GM23248 (cell line): ENCODE data around the gene TRPC4. TPM values are rescaled to one million over a fixed set of nuclear protein-coding genes. Genes with fewer than 3 reads are reported as not detected.

Source experiments
- DNase-seq: peaks from one replicate; pipeline ENCODE4 v3.0.0-alpha.2; 2015
- H2AFZ ChIP-seq: fragments of 200-600 bp; sonication (generic); 2 replicates; pipeline ENCODE4 v1.6.1; 2016; ENCODE audit warnings: antibody characterized with exemption
- H3F3A ChIP-seq: fragments of 200-600 bp; sonication (generic); 2 replicates; pipeline ENCODE4 v1.6.1; 2016; ENCODE audit warnings: mild to moderate bottlenecking, antibody characterized with exemption, mixed run types; ENCODE audit not compliant: insufficient read depth
- H3K27ac ChIP-seq: fragments of 200-600 bp; sonication (generic); 2 replicates; pipeline ENCODE4 v1.5.1; 2016; ENCODE audit warnings: mild to moderate bottlenecking
- H3K27me3 ChIP-seq: fragments of 200-600 bp; sonication (generic); replicated peaks from 2 replicates; pipeline ENCODE4 v1.6.1; 2016; ENCODE audit warnings: mild to moderate bottlenecking; ENCODE audit not compliant: insufficient read depth
- H3K36me3 ChIP-seq: fragments of 200-600 bp; sonication (generic); 2 replicates; pipeline ENCODE4 v1.6.1; 2016; ENCODE audit warnings: low read depth, mild to moderate bottlenecking
- H3K4me1 ChIP-seq: fragments of 200-600 bp; sonication (generic); 2 replicates; pipeline ENCODE4 v1.6.1; 2016; ENCODE audit warnings: mild to moderate bottlenecking; ENCODE audit not compliant: insufficient read depth
- H3K4me2 ChIP-seq: fragments of 200-600 bp; sonication (generic); one replicate; pipeline ENCODE4 v1.6.1; 2016; ENCODE audit warnings: mild to moderate bottlenecking; ENCODE audit not compliant: unreplicated experiment
- H3K4me3 ChIP-seq: fragments of 200-600 bp; sonication (generic); 2 replicates; pipeline ENCODE4 v1.5.1; 2016; ENCODE audit warnings: mild to moderate bottlenecking
- H3K79me2 ChIP-seq: fragments of 200-600 bp; sonication (generic); 2 replicates; pipeline ENCODE4 v1.6.1; 2016; ENCODE audit warnings: mild to moderate bottlenecking; ENCODE audit not compliant: insufficient read depth
- H3K9ac ChIP-seq: fragments of 200-600 bp; sonication (generic); 2 replicates; pipeline ENCODE4 v1.6.1; 2016; ENCODE audit warnings: mild to moderate bottlenecking
- H3K9me2 ChIP-seq: fragments of 200-600 bp; sonication (generic); 2 replicates; pipeline ENCODE4 v1.6.1; 2016; ENCODE audit warnings: mixed run types, mild to moderate bottlenecking, moderate library complexity; ENCODE audit not compliant: insufficient read depth
- H3K9me3 ChIP-seq: fragments of 200-600 bp; sonication (generic); one replicate; pipeline ENCODE4 v1.6.1; 2017; ENCODE audit warnings: low read depth
- H4K20me1 ChIP-seq: fragments of 200-600 bp; sonication (generic); 2 replicates; pipeline ENCODE4 v1.6.0; 2016; ENCODE audit not compliant: insufficient read depth
- EZH2 ChIP-seq: fragments of 200-600 bp; sonication (generic); IDR thresholded peaks from 2 replicates; pipeline ENCODE4 v1.6.1; 2018; ENCODE audit warnings: antibody characterized with exemption, mild to moderate bottlenecking; ENCODE audit not compliant: insufficient read depth, poor library complexity, severe bottlenecking
- EZH2phosphoT487 ChIP-seq: fragments of 200-600 bp; sonication (generic); IDR thresholded peaks from 2 replicates; pipeline ENCODE4 v1.6.1; 2018; ENCODE audit warnings: antibody characterized with exemption, moderate library complexity, mild to moderate bottlenecking, low read depth; ENCODE audit not compliant: insufficient read depth
- WGBS, 2 experiments: methylation state at CpG; one replicate each; pipeline ENCODE4 v1.1.6; 2015 to 2017; ENCODE audit warnings: low lambda C conversion rate in 2 of 2, low coverage in 1 of 2; ENCODE audit errors: missing lambda C conversion rate in 2 of 2; 5-methylcytosine and 5-hydroxymethylcytosine counted together
- in situ Hi-C: fragments of 300-500 bp; cut with MboI; formaldehyde crosslinking; loops from 2 replicates; pipeline ENCODE4 v1.15.0; 2020
- polyA plus RNA-seq: library from polyadenylated mRNA; unstranded; fragments of >200 nt; fragmentation: Nextera tagmentation; extraction: Ambion mirVana; gene quantifications from 2 replicates; pipeline ENCODE4 v1.2.1, GENCODE V29; 2016
- total RNA-seq: library from RNA; depleted of rRNA; stranded (reverse); fragments of >200 nt; shearing (Covaris generic); gene quantifications from 2 replicates; pipeline ENCODE4 v1.2.3, GENCODE V29; 2014

Gene TRPC4
- total and polyA plus RNA-seq, 2 experiments from 2014 or later = 6.7 to 10.5 TPM

GRCh38 chr13:37795326-37795725 lies 74.2 kb downstream of the TRPC4 start:
- Histone ChIP-seq H3F3A (peaks cover 8% of the 10 kb centered on the region; the same call in 1 of the 2 replicates), H4K20me1 (no peaks in the 10 kb centered on the region), H3K9ac (no peak overlapping the region), H3K9me3 (no peaks in the 10 kb centered on the region), H3K36me3 (no peaks in the 10 kb centered on the region), H3K27ac (no peak overlapping the region), H3K79me2 (no peaks in the 10 kb centered on the region), H3K4me1 (peaks cover 26% of the 10 kb centered on the region; the same call in 1 of the 2 replicates), H2AFZ (0 out of 2 replicates have a peak overlapping the region, but pooled peaks have one; percentile 28), H3K27me3 (no peaks in the 10 kb centered on the region), H3K4me3 (no peak overlapping the region), H3K4me2 (no peak overlapping the region), H3K9me2 (no peaks in the 10 kb centered on the region)
- no peak for DNase-seq
- TF ChIP-seq EZH2phosphoT487 = no peak
- no peak for TF ChIP-seq EZH2
- in situ Hi-C loops = no loop called here

- Histone ChIP-seq H3K9ac (no peak overlapping the region), H3K27ac (peak overlapping the region; percentile 12; the same call in 1 of the 2 replicates), H3K79me2 (no peaks in the 10 kb centered on the region), H3K36me3 (no peaks in the 10 kb centered on the region), H3K9me3 (no peaks in the 10 kb centered on the region), H3K27me3 (no peaks in the 10 kb centered on the region), H3F3A (no peaks in the 10 kb centered on the region), H3K9me2 (no peaks in the 10 kb centered on the region), H3K4me3 (no peak overlapping the region), H4K20me1 (no peaks in the 10 kb centered on the region), H2AFZ (no peak overlapping the region), H3K4me2 (no peak overlapping the region), H3K4me1 (peaks cover 18% of the 10 kb centered on the region; the same call in 1 of the 2 replicates)
- peak; percentile 86 for DNase-seq
- no peak for TF ChIP-seq EZH2
- TF ChIP-seq EZH2phosphoT487 = no peak
- in situ Hi-C loops = no loop called here
- 18 to 19% methylated on average over 2 of the region's 2 CpGs for WGBS, 2 experiments
Observed at GRCh38 chr13:37791699-37792098, 77.9 kb downstream of the TRPC4 start.

- H3K36me3 ChIP-seq = no peaks in the 10 kb centered on the region
- H3K4me1 ChIP-seq = peaks cover 11% of the 10 kb centered on the region; the same call in 1 of the 2 replicates
- no peak overlapping the region for H3K4me3 ChIP-seq
- H3K9me3 ChIP-seq = no peaks in the 10 kb centered on the region
- no peak for TF ChIP-seq EZH2phosphoT487
- no peak for TF ChIP-seq EZH2
- no peaks in the 10 kb centered on the region for H3K9me2 ChIP-seq
- in situ Hi-C loops = no loop called here
- no peak overlapping the region for H2AFZ ChIP-seq
- no peaks in the 10 kb centered on the region for H4K20me1 ChIP-seq
- no peaks in the 10 kb centered on the region for H3K79me2 ChIP-seq
- H3K27me3 ChIP-seq = no peaks in the 10 kb centered on the region
- 55 to 83% methylated on average over 1 of the region's 1 CpG for WGBS, 2 experiments
- DNase-seq = no peak
- H3F3A ChIP-seq = no peaks in the 10 kb centered on the region
- no peak overlapping the region for H3K27ac ChIP-seq
- H3K4me2 ChIP-seq = no peak overlapping the region
- no peak overlapping the region for H3K9ac ChIP-seq
Observed at GRCh38 chr13:37788346-37788745, 81.2 kb downstream of the TRPC4 start.

DNA sequence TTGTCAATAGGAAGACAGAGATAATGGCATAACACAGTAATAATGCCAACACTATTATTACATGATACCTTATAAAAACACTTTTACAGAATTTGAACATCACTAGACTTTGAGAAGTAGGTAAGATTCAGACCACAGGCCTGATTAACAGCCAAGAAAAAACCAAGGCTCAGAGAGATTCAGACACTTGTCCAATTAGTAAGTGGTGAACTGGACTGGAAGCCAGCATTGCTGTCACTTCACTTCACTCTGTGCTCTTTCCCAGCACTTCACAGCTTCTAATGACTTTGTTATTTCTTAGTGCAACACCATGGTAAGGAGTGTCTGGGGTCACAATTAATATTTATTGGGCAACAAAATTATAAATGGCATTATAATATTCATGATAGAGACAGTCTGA lies 91.9 kb downstream of the TRPC4 start:
- Histone ChIP-seq H3K79me2 (no peaks in the 10 kb centered on the region), H3K27ac (no peak overlapping the region), H3K4me1 (peaks cover 14% of the 10 kb centered on the region), H3K4me3 (no peak overlapping the region), H2AFZ (no peak overlapping the region), H3K9me3 (no peaks in the 10 kb centered on the region), H3K9me2 (no peaks in the 10 kb centered on the region), H3K27me3 (no peaks in the 10 kb centered on the region), H3K9ac (no peak overlapping the region), H4K20me1 (no peaks in the 10 kb centered on the region), H3K36me3 (0 out of 2 replicates have a peak, but pooled peaks cover 4% of the 10 kb centered on the region), H3K4me2 (no peak overlapping the region), H3F3A (no peaks in the 10 kb centered on the region)
- DNase-seq = no peak
- in situ Hi-C loops = no loop called here
- TF ChIP-seq EZH2phosphoT487 (no peak), EZH2 (no peak)

DNA sequence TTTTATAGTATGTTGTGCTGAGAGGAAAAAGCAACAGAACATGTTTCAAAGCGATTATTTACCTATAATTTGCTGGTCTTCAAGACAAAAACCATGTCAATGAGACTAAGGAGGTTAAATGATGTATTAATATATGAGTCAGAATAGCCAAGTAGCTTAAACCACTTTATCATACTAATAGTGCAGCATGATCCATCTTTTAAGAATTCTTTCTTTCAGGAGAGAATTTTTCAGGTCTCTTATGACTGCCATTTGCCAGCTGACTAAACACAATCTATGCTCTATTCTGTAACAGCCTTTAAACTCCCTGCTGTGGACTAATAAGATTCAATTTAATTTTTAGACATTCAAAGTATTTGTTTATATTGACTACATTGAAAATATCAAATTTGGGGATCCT lies 93.7 kb downstream of the TRPC4 start:
- Histone ChIP-seq H3K36me3 (no peaks in the 10 kb centered on the region), H3K4me2 (no peak overlapping the region), H3K9ac (no peak overlapping the region), H3K27me3 (no peaks in the 10 kb centered on the region), H3K4me1 (peaks cover 14% of the 10 kb centered on the region), H3K79me2 (no peaks in the 10 kb centered on the region), H3K9me2 (no peaks in the 10 kb centered on the region), H3K9me3 (no peaks in the 10 kb centered on the region), H2AFZ (no peak overlapping the region), H3K4me3 (no peak overlapping the region), H4K20me1 (no peaks in the 10 kb centered on the region), H3F3A (no peaks in the 10 kb centered on the region), H3K27ac (no peak overlapping the region)
- peak; percentile 70 for DNase-seq
- in situ Hi-C loops = no loop called here
- TF ChIP-seq EZH2 (no peak), EZH2phosphoT487 (no peak)
- 44 to 68% methylated on average over 1 of the region's 1 CpG for WGBS, 2 experiments
